Measurements from ENCODE around the gene UPK1B. TPM values are rescaled to one million over a fixed set of nuclear protein-coding genes. Genes with fewer than 3 reads are reported as not detected.
A peak's percentile ranks its signal among the peaks of the same experiment; 100 is the strongest.

The UPK1B gene
- total RNA-seq, 2 experiments from 2014 or later: not detected

DNA sequence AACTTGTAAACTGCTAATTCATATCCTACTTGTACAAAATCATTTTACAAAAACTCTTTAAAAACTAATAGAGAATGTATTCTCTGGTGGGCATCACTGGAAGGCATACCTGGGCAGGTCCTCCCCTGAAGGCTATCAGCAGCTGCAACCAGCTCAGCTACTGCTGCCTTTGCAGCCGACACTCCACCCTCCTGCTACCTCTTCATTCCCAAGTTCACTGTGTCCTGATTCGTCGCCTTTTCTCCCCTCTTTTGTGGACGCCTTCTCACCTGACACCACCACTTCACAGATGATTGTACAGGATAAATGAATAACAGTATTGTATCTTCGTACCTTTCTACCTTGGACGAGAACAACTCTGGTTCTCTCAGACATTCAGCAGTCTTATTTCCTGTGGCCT lies 38.4 kb downstream of the UPK1B start:
- TF ChIP-seq, protein P1, sequence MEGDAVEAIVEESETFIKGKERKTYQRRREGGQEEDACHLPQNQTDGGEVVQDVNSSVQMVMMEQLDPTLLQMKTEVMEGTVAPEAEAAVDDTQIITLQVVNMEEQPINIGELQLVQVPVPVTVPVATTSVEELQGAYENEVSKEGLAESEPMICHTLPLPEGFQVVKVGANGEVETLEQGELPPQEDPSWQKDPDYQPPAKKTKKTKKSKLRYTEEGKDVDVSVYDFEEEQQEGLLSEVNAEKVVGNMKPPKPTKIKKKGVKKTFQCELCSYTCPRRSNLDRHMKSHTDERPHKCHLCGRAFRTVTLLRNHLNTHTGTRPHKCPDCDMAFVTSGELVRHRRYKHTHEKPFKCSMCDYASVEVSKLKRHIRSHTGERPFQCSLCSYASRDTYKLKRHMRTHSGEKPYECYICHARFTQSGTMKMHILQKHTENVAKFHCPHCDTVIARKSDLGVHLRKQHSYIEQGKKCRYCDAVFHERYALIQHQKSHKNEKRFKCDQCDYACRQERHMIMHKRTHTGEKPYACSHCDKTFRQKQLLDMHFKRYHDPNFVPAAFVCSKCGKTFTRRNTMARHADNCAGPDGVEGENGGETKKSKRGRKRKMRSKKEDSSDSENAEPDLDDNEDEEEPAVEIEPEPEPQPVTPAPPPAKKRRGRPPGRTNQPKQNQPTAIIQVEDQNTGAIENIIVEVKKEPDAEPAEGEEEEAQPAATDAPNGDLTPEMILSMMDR (conservative IDR thresholded peaks at IDR 0.05; ENCODE audit: low read length): no peak
- TF ChIP-seq EZH2phosphoT487 (IDR thresholded peaks at IDR 0.05; ENCODE audit: borderline replicate concordance, low read depth, low read length): no peak
- Histone ChIP-seq H3K4me3 (ENCODE audit: low read depth, low read length, poor library complexity, severe bottlenecking) (no peak overlapping the region), H4K20me1 (ENCODE audit: insufficient read depth, low read length) (no peaks in the 10 kb centered on the region), H3K27ac (ENCODE audit: low read depth, low read length, poor library complexity, severe bottlenecking) (no peak overlapping the region), H3K36me3 (ENCODE audit: insufficient read depth, low read length) (peaks cover 77% of the 10 kb centered on the region), H2AFZ (ENCODE audit: low read length) (no peak overlapping the region), H3K4me2 (ENCODE audit: low read length) (no peak overlapping the region), H3K79me2 (ENCODE audit: insufficient read depth, low read depth, low read length) (no peaks in the 10 kb centered on the region), H3K9me3 (ENCODE audit: low read length) (no peaks in the 10 kb centered on the region), H3K4me1 (ENCODE audit: insufficient read depth, low read length, poor library complexity, severe bottlenecking) (peaks cover 13% of the 10 kb centered on the region), H3K9me2 (ENCODE audit: insufficient read depth, low read length) (no peaks in the 10 kb centered on the region)
- no peak for DNase-seq (ENCODE audit: low spot score)
- TSS peak; percentile 69 for BruUV-seq (replicated peaks)
- intact Hi-C loops (cut with micrococcal nuclease; ENCODE audit: unreplicated experiment): no loop called here
- CTCF ChIA-PET (ENCODE audit: unreplicated experiment): no interaction called here
- POLR2A ChIA-PET: interaction anchor here (0.7 to 1.4 kb wide), 3 partner anchors 9 to 29 kb away, joined by 3 to 4 read pairs (median 3); no protein-coding TSS in a partner anchor

DNA sequence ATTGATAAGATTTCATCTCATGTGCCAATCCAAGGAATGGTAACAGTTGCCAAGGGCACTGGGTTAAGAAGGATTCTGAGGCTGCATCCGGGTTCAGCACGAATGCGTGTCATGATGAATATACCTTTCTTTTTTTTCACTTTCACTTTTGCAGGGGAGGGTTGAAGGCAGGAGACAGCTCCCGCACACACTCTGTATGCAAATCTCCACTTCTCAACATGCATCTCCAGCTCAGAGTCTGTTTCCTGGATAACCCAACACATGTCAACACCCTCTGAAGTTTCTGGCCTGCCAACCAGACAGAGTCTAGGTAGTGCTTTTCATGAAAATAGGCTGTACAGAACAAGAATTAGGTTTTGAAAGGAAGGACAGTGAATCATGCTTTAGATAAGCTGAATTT lies 45.7 kb downstream of the UPK1B start:
- H3K4me3 ChIP-seq (ENCODE audit: low read depth, low read length, poor library complexity, severe bottlenecking): no peak overlapping the region
- CTCF ChIA-PET (ENCODE audit: unreplicated experiment): no interaction called here
- no peaks in the 10 kb centered on the region for H4K20me1 ChIP-seq (ENCODE audit: insufficient read depth, low read length)
- TF ChIP-seq EZH2phosphoT487 (IDR thresholded peaks at IDR 0.05; ENCODE audit: borderline replicate concordance, low read depth, low read length): no peak
- BruUV-seq (replicated peaks): no TSS peak
- POLR2A ChIA-PET: interaction anchor here (0.7 to 1.0 kb wide), 2 partner anchors 22 to 661 kb away, joined by 3 read pairs; no protein-coding TSS in a partner anchor
- H3K36me3 ChIP-seq (ENCODE audit: insufficient read depth, low read length): peaks cover 87% of the 10 kb centered on the region
- H3K9me2 ChIP-seq (ENCODE audit: insufficient read depth, low read length): no peaks in the 10 kb centered on the region
- intact Hi-C loops (cut with micrococcal nuclease; ENCODE audit: unreplicated experiment): no loop called here
- DNase-seq (ENCODE audit: low spot score): no peak
- H3K27ac ChIP-seq (ENCODE audit: low read depth, low read length, poor library complexity, severe bottlenecking): no peak overlapping the region
- no peaks in the 10 kb centered on the region for H3K79me2 ChIP-seq (ENCODE audit: insufficient read depth, low read depth, low read length)
- no peak overlapping the region for H2AFZ ChIP-seq (ENCODE audit: low read length)
- H3K4me1 ChIP-seq (ENCODE audit: insufficient read depth, low read length, poor library complexity, severe bottlenecking): no peaks in the 10 kb centered on the region
- H3K4me2 ChIP-seq (ENCODE audit: low read length): no peak overlapping the region
- H3K9me3 ChIP-seq (ENCODE audit: low read length): no peaks in the 10 kb centered on the region

DNA sequence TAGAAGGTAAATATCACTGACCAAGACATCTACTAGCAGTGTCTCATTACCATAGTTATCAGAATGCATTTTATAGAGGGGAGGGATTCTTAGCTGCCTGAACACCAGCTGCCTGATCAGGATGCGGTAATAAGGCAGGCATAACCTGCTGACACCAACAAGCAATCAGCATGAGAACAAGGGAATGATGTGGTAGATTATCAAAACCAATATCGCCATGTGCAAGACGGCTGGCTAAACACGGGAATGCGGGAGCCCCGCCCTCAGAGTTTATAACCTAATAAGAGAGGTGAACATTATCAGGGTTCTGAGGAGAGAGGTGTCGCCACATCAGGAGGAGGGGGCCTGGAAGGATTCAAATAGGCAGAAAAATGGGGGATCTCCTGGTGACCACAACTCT lies 46.8 kb downstream of the UPK1B start:
- Histone ChIP-seq H3K4me1 (ENCODE audit: insufficient read depth, low read length, poor library complexity, severe bottlenecking) (no peaks in the 10 kb centered on the region), H4K20me1 (ENCODE audit: insufficient read depth, low read length) (no peaks in the 10 kb centered on the region), H3K36me3 (ENCODE audit: insufficient read depth, low read length) (peaks cover 84% of the 10 kb centered on the region), H3K9me3 (ENCODE audit: low read length) (no peaks in the 10 kb centered on the region), H3K27ac (ENCODE audit: low read depth, low read length, poor library complexity, severe bottlenecking) (no peak overlapping the region), H3K4me2 (ENCODE audit: low read length) (no peak overlapping the region), H3K4me3 (ENCODE audit: low read depth, low read length, poor library complexity, severe bottlenecking) (no peak overlapping the region), H3K79me2 (ENCODE audit: insufficient read depth, low read depth, low read length) (no peaks in the 10 kb centered on the region), H3K9me2 (ENCODE audit: insufficient read depth, low read length) (no peaks in the 10 kb centered on the region), H2AFZ (ENCODE audit: low read length) (no peak overlapping the region)
- ChIA-PET POLR2A (no interaction called here), CTCF (ENCODE audit: unreplicated experiment) (no interaction called here)
- no peak for DNase-seq (ENCODE audit: low spot score)
- no peak for TF ChIP-seq EZH2phosphoT487 (IDR thresholded peaks at IDR 0.05; ENCODE audit: borderline replicate concordance, low read depth, low read length)
- TF ChIP-seq, protein P1 (conservative IDR thresholded peaks at IDR 0.05; ENCODE audit: low read length): no peak
- intact Hi-C loops (cut with micrococcal nuclease; ENCODE audit: unreplicated experiment): no loop called here
- BruUV-seq (replicated peaks): no TSS peak

All from OCI-LY7 (cell line).